NT2/D1 (cell line): ENCODE results near the gene CEP76.
"Not testable (repeated sequence)": the region's sequence is repeated elsewhere in the genome, so short reads cannot be mapped to it uniquely, and the experiment has no call there.

Experiments used
- DNase-seq: peaks from one replicate; pipeline ENCODE4 v3.0.0-alpha.2; 2011; ENCODE audit warnings: low read depth, low spot score
- H3K27me3 ChIP-seq: 2 replicates; pipeline ENCODE4 v1.6.0; 2011; ENCODE audit warnings: mild to moderate bottlenecking; ENCODE audit not compliant: insufficient read length, insufficient read depth
- H3K36me3 ChIP-seq: 2 replicates; pipeline ENCODE4 v1.6.1; 2011; ENCODE audit warnings: mild to moderate bottlenecking, low read length, mixed read lengths; ENCODE audit not compliant: insufficient read depth, insufficient read length
- H3K4me1 ChIP-seq: 2 replicates; pipeline ENCODE4 v1.5.1; 2011; ENCODE audit not compliant: insufficient read depth, insufficient read length
- H3K4me3 ChIP-seq: 2 replicates; pipeline ENCODE4 v1.5.1; 2011; ENCODE audit warnings: low read depth; ENCODE audit not compliant: insufficient read length
- H3K9ac ChIP-seq: 2 replicates; pipeline ENCODE4 v1.6.0; 2011; ENCODE audit warnings: low read depth; ENCODE audit not compliant: insufficient read length
- H3K9me3 ChIP-seq: 2 replicates; pipeline ENCODE4 v1.5.1; 2011; ENCODE audit warnings: mild to moderate bottlenecking, low read length; ENCODE audit not compliant: insufficient read depth
- SUZ12 ChIP-seq: IDR thresholded peaks from 2 replicates; pipeline ENCODE4 v1.6.1; 2011; ENCODE audit not compliant: insufficient read length, insufficient read depth; ENCODE audit errors: extremely low read depth
- YY1 ChIP-seq: IDR thresholded peaks from 2 replicates; pipeline ENCODE4 v1.6.1; 2011; ENCODE audit not compliant: insufficient read length, insufficient read depth
- ZNF274 ChIP-seq: IDR thresholded peaks from 2 replicates; pipeline ENCODE4 v1.6.1; 2011; ENCODE audit warnings: mild to moderate bottlenecking, low read depth, low read length

The CEP76 gene

GRCh38 chr18:12654971-12655370 is 47.6 kb downstream of the CEP76 start:
- Histone ChIP-seq H3K4me3 (no peak overlapping the region), H3K9ac (no peak overlapping the region)

GRCh38 chr18:12652861-12653401 is 49.6 kb downstream of the CEP76 start:
- H3K36me3 ChIP-seq: no peaks in the 10 kb centered on the region
- no peak for DNase-seq
- peaks cover 2% of the 10 kb centered on the region for H3K4me1 ChIP-seq
- no peak overlapping the region for H3K4me3 ChIP-seq
- TF ChIP-seq ZNF274: no peak
- no peak for TF ChIP-seq SUZ12
- no peak for TF ChIP-seq YY1
- no peaks in the 10 kb centered on the region for H3K9me3 ChIP-seq
- H3K9ac ChIP-seq: no peak overlapping the region
- peaks cover 12% of the 10 kb centered on the region for H3K27me3 ChIP-seq

More at GRCh38 chr18:12654971-12655370, 47.6 kb downstream of the CEP76 start:
- Histone ChIP-seq H3K27me3 (peaks cover 12% of the 10 kb centered on the region), H3K9me3 (no peaks in the 10 kb centered on the region), H3K4me1 (peaks cover 2% of the 10 kb centered on the region), H3K36me3 (no peaks in the 10 kb centered on the region)
- TF ChIP-seq SUZ12 (no peak), ZNF274 (no peak), YY1 (no peak)
- DNase-seq: no peak

GRCh38 chr18:12651651-12652050 is 50.9 kb downstream of the CEP76 start:
- Histone ChIP-seq H3K36me3 (peaks cover 3% of the 10 kb centered on the region), H3K4me1 (peaks cover 2% of the 10 kb centered on the region), H3K9ac (no peak overlapping the region), H3K27me3 (peaks cover 7% of the 10 kb centered on the region), H3K4me3 (no peak overlapping the region), H3K9me3 (no peaks in the 10 kb centered on the region)
- no peak for TF ChIP-seq YY1
- no peak for TF ChIP-seq ZNF274
- no peak for DNase-seq

- no peak for DNase-seq
- Histone ChIP-seq H3K4me1 (peaks cover under 1% of the 10 kb centered on the region), H3K9ac (no peak overlapping the region), H3K36me3 (peaks cover 3% of the 10 kb centered on the region), H3K9me3 (no peaks in the 10 kb centered on the region), H3K27me3 (no peaks in the 10 kb centered on the region), H3K4me3 (no peak overlapping the region)
- no peak for TF ChIP-seq SUZ12
- TF ChIP-seq YY1: no peak
- no peak for TF ChIP-seq ZNF274
Measured at GRCh38 chr18:12647773-12648172, 54.8 kb downstream of the CEP76 start.

GRCh38 chr18:12645751-12646203 is 56.7 kb downstream of the CEP76 start:
- DNase-seq: no peak
- TF ChIP-seq YY1: no peak
- no peak for TF ChIP-seq SUZ12
- TF ChIP-seq ZNF274: no peak
- H3K9me3 ChIP-seq: no peaks in the 10 kb centered on the region
- H3K36me3 ChIP-seq: peaks cover 3% of the 10 kb centered on the region
- H3K4me3 ChIP-seq: no peak overlapping the region
- no peaks in the 10 kb centered on the region for H3K4me1 ChIP-seq
- no peaks in the 10 kb centered on the region for H3K27me3 ChIP-seq
- no peak overlapping the region for H3K9ac ChIP-seq

- H3K27me3 ChIP-seq: no peaks in the 10 kb centered on the region
- TF ChIP-seq YY1 (no peak), ZNF274 (no peak), SUZ12 (no peak)
- no peak overlapping the region for H3K4me3 ChIP-seq
- peaks cover 3% of the 10 kb centered on the region for H3K36me3 ChIP-seq
- no peaks in the 10 kb centered on the region for H3K4me1 ChIP-seq
- H3K9me3 ChIP-seq: no peaks in the 10 kb centered on the region
- H3K9ac ChIP-seq: no peak overlapping the region
- DNase-seq: no peak
Measured at GRCh38 chr18:12645254-12645653, 57.3 kb downstream of the CEP76 start.

GRCh38 chr18:12643756-12644155 is 58.8 kb downstream of the CEP76 start:
- not testable (repeated sequence) for H3K9ac ChIP-seq, H3K36me3 ChIP-seq, H3K9me3 ChIP-seq, H3K27me3 ChIP-seq, H3K4me1 ChIP-seq, H3K4me3 ChIP-seq, DNase-seq

- Histone ChIP-seq H3K4me3 (no peak overlapping the region), H3K4me1 (no peaks in the 10 kb centered on the region), H3K27me3 (no peaks in the 10 kb centered on the region), H3K36me3 (no peaks in the 10 kb centered on the region), H3K9ac (no peak overlapping the region), H3K9me3 (no peaks in the 10 kb centered on the region)
- no peak for DNase-seq
- TF ChIP-seq SUZ12 (no peak), YY1 (no peak), ZNF274 (no peak)
Measured at GRCh38 chr18:12640881-12641200, 61.7 kb downstream of the CEP76 start.
